WTC11 (cell line): ENCODE data around the gene IFIH1. TPM values are rescaled to one million over a fixed set of nuclear protein-coding genes. Genes with fewer than 3 reads are reported as not detected.

Experiments
- ATAC-seq: fragments of 200-7000 bp; cut with Tn5 transposase; 2 replicates; pipeline ENCODE4 v1.10.0; 2021; ENCODE audit warnings: mild to moderate bottlenecking, moderate library complexity
- CTCF ChIA-PET: fragments of 300-600 bp; sonication (Branson Sonifier 250); formaldehyde crosslinking; loops from one replicate; lab custom pipeline; 2021; ENCODE audit warnings: antibody characterized with exemption; lab: Charles Lee
- POLR2A ChIA-PET: fragments of 350-600 bp; sonication (Branson Sonifier 250); formaldehyde crosslinking; loops from one replicate; lab custom pipeline; 2021; ENCODE audit warnings: antibody characterized with exemption; lab: Charles Lee
- DNase-seq: peaks from one replicate; pipeline ENCODE4 v3.0.0; 2021; ENCODE audit warnings: low spot score
- H3K27ac Mint-ChIP-seq: 2 replicates; pipeline ENCODE4 v1.8.0; 2021; ENCODE audit warnings: mixed read lengths
- H3K27me3 Mint-ChIP-seq: 2 replicates; pipeline ENCODE4 v1.8.0; 2021; ENCODE audit warnings: low read depth, mild to moderate bottlenecking, moderate library complexity, mixed read lengths
- H3K36me3 Mint-ChIP-seq: 2 replicates; pipeline ENCODE4 v1.8.0; 2021; ENCODE audit warnings: mixed read lengths
- H3K4me1 Mint-ChIP-seq: 2 replicates; pipeline ENCODE4 v1.8.0; 2022; ENCODE audit warnings: mixed read lengths
- H3K4me3 Mint-ChIP-seq: 2 replicates; pipeline ENCODE4 v1.8.0; 2021; ENCODE audit warnings: mild to moderate bottlenecking, moderate library complexity, mixed read lengths
- H3K9me3 Mint-ChIP-seq: 2 replicates; pipeline ENCODE4 v1.8.0; 2021; ENCODE audit warnings: mixed read lengths
- ATF1 ChIP-seq: sonication (generic); formaldehyde crosslinking; IDR thresholded peaks from 2 replicates; pipeline ENCODE4 v1.8.1; 2023; ENCODE audit warnings: mild to moderate bottlenecking, moderate library complexity, missing genetic modification reagents
- CREB1 ChIP-seq: sonication (generic); formaldehyde crosslinking; IDR thresholded peaks from 2 replicates; pipeline ENCODE4 v1.8.0; 2023; ENCODE audit warnings: mild to moderate bottlenecking, missing genetic modification reagents
- CREM ChIP-seq: sonication (generic); formaldehyde crosslinking; IDR thresholded peaks from 2 replicates; pipeline ENCODE4 v1.8.1; 2022; ENCODE audit warnings: mild to moderate bottlenecking, missing genetic modification reagents, moderate library complexity
- ESRRA ChIP-seq: sonication (generic); formaldehyde crosslinking; IDR thresholded peaks from 2 replicates; pipeline ENCODE4 v1.8.1; 2022; ENCODE audit warnings: mild to moderate bottlenecking, missing genetic modification reagents, borderline replicate concordance
- JAZF1 ChIP-seq: fragments of 250-450 bp; sonication (Bioruptor Pico); IDR thresholded peaks from 2 replicates; pipeline ENCODE4 v1.9.0; 2021; ENCODE audit warnings: moderate library complexity, mild to moderate bottlenecking, inconsistent platforms
- MXD4 ChIP-seq: fragments of 250-450 bp; sonication (Bioruptor Pico); IDR thresholded peaks from 2 replicates; pipeline ENCODE4 v1.8.0; 2021; ENCODE audit warnings: mild to moderate bottlenecking, moderate library complexity, borderline replicate concordance
- NFE2L1 ChIP-seq: sonication (generic); formaldehyde crosslinking; IDR thresholded peaks from 2 replicates; pipeline ENCODE4 v1.8.1; 2023; ENCODE audit warnings: missing genetic modification reagents
- PRRX2 ChIP-seq: fragments of 250-450 bp; sonication (Bioruptor Pico); IDR thresholded peaks from 2 replicates; pipeline ENCODE4 v1.8.0; 2021; ENCODE audit warnings: mild to moderate bottlenecking
- SMAD4 ChIP-seq: sonication (generic); formaldehyde crosslinking; IDR thresholded peaks from 2 replicates; pipeline ENCODE4 v1.8.0; 2022; ENCODE audit warnings: mild to moderate bottlenecking, missing genetic modification reagents
- SOX15 ChIP-seq: fragments of 250-450 bp; sonication (Bioruptor Pico); IDR thresholded peaks from 2 replicates; pipeline ENCODE4 v1.9.0; 2021; ENCODE audit warnings: mild to moderate bottlenecking
- SP1 ChIP-seq: sonication (generic); formaldehyde crosslinking; conservative IDR thresholded peaks from 2 replicates; pipeline ENCODE4 v1.8.1; 2022; ENCODE audit warnings: missing genetic modification reagents
- TCF7 ChIP-seq: sonication (generic); formaldehyde crosslinking; IDR thresholded peaks from 2 replicates; pipeline ENCODE4 v1.8.0; 2022; ENCODE audit warnings: mild to moderate bottlenecking, low read depth, missing genetic modification reagents, moderate library complexity
- TEAD4 ChIP-seq: sonication (generic); formaldehyde crosslinking; IDR thresholded peaks from 2 replicates; pipeline ENCODE4 v1.8.0; 2022; ENCODE audit warnings: mild to moderate bottlenecking, missing genetic modification reagents
- ZNF263 ChIP-seq: sonication (generic); formaldehyde crosslinking; IDR thresholded peaks from 2 replicates; pipeline ENCODE4 v1.8.1; 2022; ENCODE audit warnings: low read depth, mild to moderate bottlenecking, moderate library complexity, missing genetic modification reagents
- ZNF423 ChIP-seq: fragments of 250-450 bp; sonication (Bioruptor Pico); IDR thresholded peaks from 2 replicates; pipeline ENCODE4 v2.1.2; 2022; ENCODE audit warnings: mild to moderate bottlenecking, moderate library complexity
- total RNA-seq: library from RNA; stranded (reverse); gene quantifications from 3 replicates; pipeline ENCODE4 v1.2.3, GENCODE V29; 2021
- TF ChIP-seq, protein P1 (sequence below): sonication (generic); formaldehyde crosslinking; conservative IDR thresholded peaks from 2 replicates; pipeline ENCODE4 v1.8.1; 2023; ENCODE audit warnings: mild to moderate bottlenecking, low read depth, missing genetic modification reagents, moderate library complexity
- TF ChIP-seq, protein P2 (sequence below): sonication (generic); formaldehyde crosslinking; IDR thresholded peaks from 2 replicates; pipeline ENCODE4 v1.8.1; 2023; ENCODE audit warnings: mild to moderate bottlenecking, missing genetic modification reagents, borderline replicate concordance
- TF ChIP-seq, protein P3 (sequence below): sonication (generic); formaldehyde crosslinking; IDR thresholded peaks from 2 replicates; pipeline ENCODE4 v1.8.1; 2023; ENCODE audit warnings: mild to moderate bottlenecking, missing genetic modification reagents, moderate library complexity
- TF ChIP-seq, protein P4 (sequence below): sonication (generic); formaldehyde crosslinking; conservative IDR thresholded peaks from 2 replicates; pipeline ENCODE4 v1.8.1; 2022; ENCODE audit warnings: mild to moderate bottlenecking, missing genetic modification reagents
- TF ChIP-seq, protein P5 (sequence below): fragments of 250-450 bp; sonication (Bioruptor Pico); IDR thresholded peaks from 2 replicates; pipeline ENCODE4 v1.9.0; 2021; ENCODE audit warnings: mild to moderate bottlenecking
- TF ChIP-seq, protein P6 (sequence below): fragments of 250-450 bp; sonication (Bioruptor Pico); IDR thresholded peaks from 2 replicates; pipeline ENCODE4 v2.1.2; 2022; ENCODE audit warnings: mild to moderate bottlenecking, moderate library complexity
- TF ChIP-seq, protein P7 (sequence below): fragments of 250-450 bp; sonication (Bioruptor Pico); IDR thresholded peaks from 2 replicates; pipeline ENCODE4 v1.9.0; 2021; ENCODE audit warnings: mild to moderate bottlenecking

Gene IFIH1
- total RNA-seq, 1 experiment from 2014 or later: 1.3 TPM

DNA sequence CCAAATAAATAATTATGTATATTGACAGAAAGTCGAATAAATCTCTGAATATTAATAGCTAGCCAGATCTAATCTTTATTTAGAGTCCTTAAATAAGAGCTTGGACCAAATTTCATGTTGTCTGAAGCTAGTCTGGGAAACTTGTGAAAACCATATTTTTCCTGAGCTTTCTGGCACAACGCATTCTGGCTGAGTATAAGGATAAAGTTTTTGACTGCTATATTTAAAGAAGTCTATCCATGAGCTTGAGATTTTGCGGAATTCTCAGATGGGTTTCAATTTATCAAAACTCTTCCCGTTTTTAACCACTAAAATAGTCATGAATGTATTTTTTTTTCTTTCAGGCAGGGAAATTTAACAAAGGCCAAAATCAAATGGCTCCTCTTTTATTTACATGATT lies 99.1 kb downstream of the IFIH1 start:
- Mint-ChIP-seq H3K9me3 (no peaks in the 10 kb centered on the region), H3K27me3 (no peaks in the 10 kb centered on the region), H3K4me1 (peaks cover 12% of the 10 kb centered on the region; the same call in 1 of the 2 replicates), H3K4me3 (no peak overlapping the region)
- ATAC-seq: no peak
- CTCF ChIA-PET: interaction anchor here (0.7 to 4.2 kb wide), 4 partner anchors 66 to 115 kb away, joined by 3 to 107 read pairs (median 6); no protein-coding TSS in a partner anchor
- DNase-seq: no peak
- TF ChIP-seq ATF1 (CRISPR knock-in tag): no peak
- no peak for TF ChIP-seq JAZF1 (CRISPR knock-in tag)
- no peak for TF ChIP-seq MXD4 (CRISPR knock-in tag)
- no peak for TF ChIP-seq TCF7
- no peak for TF ChIP-seq ZNF423
- no peak for TF ChIP-seq TEAD4 (CRISPR knock-in tag)
- TF ChIP-seq, protein P1, sequence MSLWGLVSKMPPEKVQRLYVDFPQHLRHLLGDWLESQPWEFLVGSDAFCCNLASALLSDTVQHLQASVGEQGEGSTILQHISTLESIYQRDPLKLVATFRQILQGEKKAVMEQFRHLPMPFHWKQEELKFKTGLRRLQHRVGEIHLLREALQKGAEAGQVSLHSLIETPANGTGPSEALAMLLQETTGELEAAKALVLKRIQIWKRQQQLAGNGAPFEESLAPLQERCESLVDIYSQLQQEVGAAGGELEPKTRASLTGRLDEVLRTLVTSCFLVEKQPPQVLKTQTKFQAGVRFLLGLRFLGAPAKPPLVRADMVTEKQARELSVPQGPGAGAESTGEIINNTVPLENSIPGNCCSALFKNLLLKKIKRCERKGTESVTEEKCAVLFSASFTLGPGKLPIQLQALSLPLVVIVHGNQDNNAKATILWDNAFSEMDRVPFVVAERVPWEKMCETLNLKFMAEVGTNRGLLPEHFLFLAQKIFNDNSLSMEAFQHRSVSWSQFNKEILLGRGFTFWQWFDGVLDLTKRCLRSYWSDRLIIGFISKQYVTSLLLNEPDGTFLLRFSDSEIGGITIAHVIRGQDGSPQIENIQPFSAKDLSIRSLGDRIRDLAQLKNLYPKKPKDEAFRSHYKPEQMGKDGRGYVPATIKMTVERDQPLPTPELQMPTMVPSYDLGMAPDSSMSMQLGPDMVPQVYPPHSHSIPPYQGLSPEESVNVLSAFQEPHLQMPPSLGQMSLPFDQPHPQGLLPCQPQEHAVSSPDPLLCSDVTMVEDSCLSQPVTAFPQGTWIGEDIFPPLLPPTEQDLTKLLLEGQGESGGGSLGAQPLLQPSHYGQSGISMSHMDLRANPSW (CRISPR knock-in tag): no peak
- TF ChIP-seq, protein P2, sequence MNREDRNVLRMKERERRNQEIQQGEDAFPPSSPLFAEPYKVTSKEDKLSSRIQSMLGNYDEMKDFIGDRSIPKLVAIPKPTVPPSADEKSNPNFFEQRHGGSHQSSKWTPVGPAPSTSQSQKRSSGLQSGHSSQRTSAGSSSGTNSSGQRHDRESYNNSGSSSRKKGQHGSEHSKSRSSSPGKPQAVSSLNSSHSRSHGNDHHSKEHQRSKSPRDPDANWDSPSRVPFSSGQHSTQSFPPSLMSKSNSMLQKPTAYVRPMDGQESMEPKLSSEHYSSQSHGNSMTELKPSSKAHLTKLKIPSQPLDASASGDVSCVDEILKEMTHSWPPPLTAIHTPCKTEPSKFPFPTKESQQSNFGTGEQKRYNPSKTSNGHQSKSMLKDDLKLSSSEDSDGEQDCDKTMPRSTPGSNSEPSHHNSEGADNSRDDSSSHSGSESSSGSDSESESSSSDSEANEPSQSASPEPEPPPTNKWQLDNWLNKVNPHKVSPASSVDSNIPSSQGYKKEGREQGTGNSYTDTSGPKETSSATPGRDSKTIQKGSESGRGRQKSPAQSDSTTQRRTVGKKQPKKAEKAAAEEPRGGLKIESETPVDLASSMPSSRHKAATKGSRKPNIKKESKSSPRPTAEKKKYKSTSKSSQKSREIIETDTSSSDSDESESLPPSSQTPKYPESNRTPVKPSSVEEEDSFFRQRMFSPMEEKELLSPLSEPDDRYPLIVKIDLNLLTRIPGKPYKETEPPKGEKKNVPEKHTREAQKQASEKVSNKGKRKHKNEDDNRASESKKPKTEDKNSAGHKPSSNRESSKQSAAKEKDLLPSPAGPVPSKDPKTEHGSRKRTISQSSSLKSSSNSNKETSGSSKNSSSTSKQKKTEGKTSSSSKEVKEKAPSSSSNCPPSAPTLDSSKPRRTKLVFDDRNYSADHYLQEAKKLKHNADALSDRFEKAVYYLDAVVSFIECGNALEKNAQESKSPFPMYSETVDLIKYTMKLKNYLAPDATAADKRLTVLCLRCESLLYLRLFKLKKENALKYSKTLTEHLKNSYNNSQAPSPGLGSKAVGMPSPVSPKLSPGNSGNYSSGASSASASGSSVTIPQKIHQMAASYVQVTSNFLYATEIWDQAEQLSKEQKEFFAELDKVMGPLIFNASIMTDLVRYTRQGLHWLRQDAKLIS (CRISPR knock-in tag): no peak
- TF ChIP-seq CREB1 (CRISPR knock-in tag): no peak
- TF ChIP-seq PRRX2 (CRISPR knock-in tag): no peak
- TF ChIP-seq ESRRA: no peak
- no peak for TF ChIP-seq ZNF263
- TF ChIP-seq, protein P3, sequence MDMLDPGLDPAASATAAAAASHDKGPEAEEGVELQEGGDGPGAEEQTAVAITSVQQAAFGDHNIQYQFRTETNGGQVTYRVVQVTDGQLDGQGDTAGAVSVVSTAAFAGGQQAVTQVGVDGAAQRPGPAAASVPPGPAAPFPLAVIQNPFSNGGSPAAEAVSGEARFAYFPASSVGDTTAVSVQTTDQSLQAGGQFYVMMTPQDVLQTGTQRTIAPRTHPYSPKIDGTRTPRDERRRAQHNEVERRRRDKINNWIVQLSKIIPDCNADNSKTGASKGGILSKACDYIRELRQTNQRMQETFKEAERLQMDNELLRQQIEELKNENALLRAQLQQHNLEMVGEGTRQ (CRISPR knock-in tag): no peak
- TF ChIP-seq, protein P4, sequence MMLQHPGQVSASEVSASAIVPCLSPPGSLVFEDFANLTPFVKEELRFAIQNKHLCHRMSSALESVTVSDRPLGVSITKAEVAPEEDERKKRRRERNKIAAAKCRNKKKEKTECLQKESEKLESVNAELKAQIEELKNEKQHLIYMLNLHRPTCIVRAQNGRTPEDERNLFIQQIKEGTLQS (CRISPR knock-in tag): no peak
- TF ChIP-seq, all 79 proteins: peak for 0
- POLR2A ChIA-PET: no interaction called here
- Mint-ChIP-seq H3K27ac (no peak overlapping the region), H3K36me3 (no peaks in the 10 kb centered on the region)

DNA sequence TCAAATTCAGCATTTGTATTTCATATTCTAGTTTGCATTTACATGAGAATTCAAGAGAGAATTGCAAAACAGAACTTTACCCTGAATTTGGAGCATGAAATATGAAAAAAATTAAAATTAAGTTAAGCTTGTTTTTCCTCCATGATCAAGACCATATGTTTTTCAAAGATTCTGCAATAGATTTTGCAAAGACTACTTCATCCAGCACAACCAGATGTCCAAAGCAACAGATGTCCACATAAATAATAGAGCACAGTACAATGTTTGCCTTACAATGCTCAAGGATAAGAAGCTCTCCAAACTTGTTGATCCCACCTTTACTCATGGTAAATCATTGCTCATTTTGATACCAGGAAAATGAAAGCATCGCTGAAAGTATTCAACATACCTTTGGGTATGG lies 100.9 kb downstream of the IFIH1 start:
- Mint-ChIP-seq H3K27me3 (no peaks in the 10 kb centered on the region), H3K9me3 (no peaks in the 10 kb centered on the region), H3K4me1 (peaks cover 12% of the 10 kb centered on the region; the same call in 1 of the 2 replicates), H3K27ac (no peak overlapping the region), H3K4me3 (no peak overlapping the region), H3K36me3 (no peaks in the 10 kb centered on the region)
- DNase-seq (no peak), ATAC-seq (no peak)
- ChIA-PET POLR2A (no interaction called here), CTCF (interaction anchor here (1.3 kb wide), 1 partner anchor 80 kb away, joined by 6 read pairs; no protein-coding TSS in a partner anchor)
- TF ChIP-seq PRRX2 (CRISPR knock-in tag) (no peak), SOX15 (CRISPR knock-in tag) (no peak), SMAD4 (CRISPR knock-in tag) (no peak), ESRRA (no peak), SP1 (CRISPR knock-in tag) (no peak), NFE2L1 (CRISPR knock-in tag) (no peak), CREM (no peak)
- TF ChIP-seq, protein P5, sequence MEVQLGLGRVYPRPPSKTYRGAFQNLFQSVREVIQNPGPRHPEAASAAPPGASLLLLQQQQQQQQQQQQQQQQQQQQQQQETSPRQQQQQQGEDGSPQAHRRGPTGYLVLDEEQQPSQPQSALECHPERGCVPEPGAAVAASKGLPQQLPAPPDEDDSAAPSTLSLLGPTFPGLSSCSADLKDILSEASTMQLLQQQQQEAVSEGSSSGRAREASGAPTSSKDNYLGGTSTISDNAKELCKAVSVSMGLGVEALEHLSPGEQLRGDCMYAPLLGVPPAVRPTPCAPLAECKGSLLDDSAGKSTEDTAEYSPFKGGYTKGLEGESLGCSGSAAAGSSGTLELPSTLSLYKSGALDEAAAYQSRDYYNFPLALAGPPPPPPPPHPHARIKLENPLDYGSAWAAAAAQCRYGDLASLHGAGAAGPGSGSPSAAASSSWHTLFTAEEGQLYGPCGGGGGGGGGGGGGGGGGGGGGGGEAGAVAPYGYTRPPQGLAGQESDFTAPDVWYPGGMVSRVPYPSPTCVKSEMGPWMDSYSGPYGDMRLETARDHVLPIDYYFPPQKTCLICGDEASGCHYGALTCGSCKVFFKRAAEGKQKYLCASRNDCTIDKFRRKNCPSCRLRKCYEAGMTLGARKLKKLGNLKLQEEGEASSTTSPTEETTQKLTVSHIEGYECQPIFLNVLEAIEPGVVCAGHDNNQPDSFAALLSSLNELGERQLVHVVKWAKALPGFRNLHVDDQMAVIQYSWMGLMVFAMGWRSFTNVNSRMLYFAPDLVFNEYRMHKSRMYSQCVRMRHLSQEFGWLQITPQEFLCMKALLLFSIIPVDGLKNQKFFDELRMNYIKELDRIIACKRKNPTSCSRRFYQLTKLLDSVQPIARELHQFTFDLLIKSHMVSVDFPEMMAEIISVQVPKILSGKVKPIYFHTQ (CRISPR knock-in tag): no peak
- TF ChIP-seq, protein P6, sequence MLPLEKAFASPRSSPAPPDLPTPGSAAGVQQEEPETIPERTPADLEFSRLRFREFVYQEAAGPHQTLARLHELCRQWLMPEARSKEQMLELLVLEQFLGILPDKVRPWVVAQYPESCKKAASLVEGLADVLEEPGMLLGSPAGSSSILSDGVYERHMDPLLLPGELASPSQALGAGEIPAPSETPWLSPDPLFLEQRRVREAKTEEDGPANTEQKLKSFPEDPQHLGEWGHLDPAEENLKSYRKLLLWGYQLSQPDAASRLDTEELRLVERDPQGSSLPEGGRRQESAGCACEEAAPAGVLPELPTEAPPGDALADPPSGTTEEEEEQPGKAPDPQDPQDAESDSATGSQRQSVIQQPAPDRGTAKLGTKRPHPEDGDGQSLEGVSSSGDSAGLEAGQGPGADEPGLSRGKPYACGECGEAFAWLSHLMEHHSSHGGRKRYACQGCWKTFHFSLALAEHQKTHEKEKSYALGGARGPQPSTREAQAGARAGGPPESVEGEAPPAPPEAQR (CRISPR knock-in tag): no peak
- TF ChIP-seq, protein P7, sequence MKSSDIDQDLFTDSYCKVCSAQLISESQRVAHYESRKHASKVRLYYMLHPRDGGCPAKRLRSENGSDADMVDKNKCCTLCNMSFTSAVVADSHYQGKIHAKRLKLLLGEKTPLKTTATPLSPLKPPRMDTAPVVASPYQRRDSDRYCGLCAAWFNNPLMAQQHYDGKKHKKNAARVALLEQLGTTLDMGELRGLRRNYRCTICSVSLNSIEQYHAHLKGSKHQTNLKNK (CRISPR knock-in tag): no peak
